ENCODE results near the gene BRWD1. TPM values are rescaled to one million over a fixed set of nuclear protein-coding genes. Genes with fewer than 3 reads are reported as not detected.

The BRWD1 gene
- total and polyA plus RNA-seq, 2 of the 13 experiments (the other 11 are each of a cell fraction or from before 2014, with no cell fraction given) = 13.9 to 28.0 TPM

DNA sequence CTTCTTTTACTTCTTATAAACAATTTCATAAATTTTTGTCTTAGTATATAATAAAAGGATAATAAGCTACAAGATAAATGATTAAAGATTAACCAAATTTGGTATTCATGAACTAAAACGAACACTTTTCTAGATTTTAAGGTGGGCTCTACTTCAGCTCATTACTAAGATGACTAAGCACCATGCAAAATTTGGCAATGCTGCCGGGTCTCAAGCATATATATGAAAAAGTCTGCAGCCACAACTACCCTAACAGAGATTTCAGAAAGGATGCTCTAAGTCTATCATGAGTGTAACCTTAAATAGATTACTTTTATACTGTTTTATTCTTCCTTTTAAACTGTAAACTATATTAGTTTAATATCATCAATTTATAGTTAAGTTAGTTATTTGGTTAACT, 47.8 kb downstream of the BRWD1 start:
- DNase-seq (ENCODE audit: low spot score) = no peak
- WGBS (ENCODE audit: low lambda C conversion rate) = 44% methylated on average over 2 of the region's 2 CpGs
- POLR2A ChIA-PET = no interaction called here
- Histone ChIP-seq H3K36me3 (replicated peaks in 1 of 2; ENCODE audit: control insufficient read depth in 1 of 2, insufficient read depth in 2 of 2, low read length in 2 of 2) (peaks cover 5 to 72% of the 10 kb centered on the region in 2 experiments), H3K4me3 (replicated peaks in 1 of 3; ENCODE audit: insufficient read depth in 1 of 3, low read depth in 2 of 3, low read length in 3 of 3) (no peak overlapping the region), H2AFZ (ENCODE audit: low read length) (no peak overlapping the region), H3K9me3 (ENCODE audit: low read length) (no peaks in the 10 kb centered on the region), H3K27me3 (ENCODE audit: control insufficient read depth in 1 of 2, insufficient read depth in 2 of 2, low read length in 2 of 2) (no peaks in the 10 kb centered on the region), H3K27ac (ENCODE audit: extremely low read length, insufficient read depth, low read length) (no peak overlapping the region), H3K4me2 (ENCODE audit: low read depth, low read length) (no peak overlapping the region), H4K20me1 (ENCODE audit: insufficient read depth, low read length) (no peaks in the 10 kb centered on the region), H3K79me2 (ENCODE audit: insufficient read depth, low read length) (peaks cover 1% of the 10 kb centered on the region), H3K4me1 (ENCODE audit: insufficient read depth, low read length) (no peaks in the 10 kb centered on the region), H3K9ac (ENCODE audit: insufficient read depth, low read depth, low read length) (no peak overlapping the region)
- no peak for FAIRE-seq
- TF ChIP-seq MIXL1 (CRISPR knock-in tag; IDR thresholded peaks at IDR 0.05) (no peak), SALL2 (CRISPR knock-in tag; IDR thresholded peaks at IDR 0.05) (no peak), ZNF567 (CRISPR knock-in tag; IDR thresholded peaks at IDR 0.05; ENCODE audit: borderline replicate concordance) (no peak)
- CTCF ChIA-PET (ENCODE audit: low intra/inter-chr PET ratio, low total read pairs) = no interaction called here
- BruUV-seq (replicated peaks) = no TSS peak
- intact Hi-C loops (cut with micrococcal nuclease; ENCODE audit: unreplicated experiment) = no loop called here
- no peak for ATAC-seq
- in situ Hi-C loops (cut with HindIII; ENCODE audit: extremely low pct_ligation_motif_present, low pct_unique_long_range_greater_than_20kb) = no loop called here

DNA sequence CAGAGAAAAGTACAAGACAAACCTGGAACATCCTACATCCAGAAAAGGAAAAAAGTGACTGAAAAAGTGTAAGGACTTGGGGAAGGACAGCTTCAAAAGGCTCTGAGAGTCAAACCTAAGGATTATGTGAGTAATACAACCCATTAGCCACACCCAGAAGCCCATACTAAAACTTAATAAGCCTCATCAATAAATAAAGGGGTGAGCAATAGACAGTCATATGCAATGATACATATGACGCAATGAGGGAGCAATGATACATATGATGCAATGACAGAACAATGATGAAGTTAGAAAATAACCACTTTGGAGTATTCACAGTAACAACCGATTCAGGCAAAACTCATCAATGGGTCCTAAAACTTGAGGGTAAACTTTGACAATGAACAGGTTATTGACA, 50.1 kb downstream of the BRWD1 start:
- Histone ChIP-seq H4K20me1 (ENCODE audit: insufficient read depth, low read length) (no peaks in the 10 kb centered on the region), H2AFZ (ENCODE audit: low read length) (no peak overlapping the region), H3K9me3 (ENCODE audit: low read length) (no peaks in the 10 kb centered on the region), H3K4me3 (replicated peaks in 1 of 3; ENCODE audit: insufficient read depth in 1 of 3, low read depth in 2 of 3, low read length in 3 of 3) (no peak overlapping the region), H3K79me2 (ENCODE audit: insufficient read depth, low read length) (peaks cover 2% of the 10 kb centered on the region), H3K4me2 (ENCODE audit: low read depth, low read length) (no peak overlapping the region), H3K9ac (ENCODE audit: insufficient read depth, low read depth, low read length) (no peak overlapping the region), H3K36me3 (replicated peaks in 1 of 2; ENCODE audit: control insufficient read depth in 1 of 2, insufficient read depth in 2 of 2, low read length in 2 of 2) (peaks cover 7 to 75% of the 10 kb centered on the region in 2 experiments), H3K27me3 (ENCODE audit: control insufficient read depth in 1 of 2, insufficient read depth in 2 of 2, low read length in 2 of 2) (no peaks in the 10 kb centered on the region), H3K4me1 (ENCODE audit: insufficient read depth, low read length) (no peaks in the 10 kb centered on the region), H3K27ac (ENCODE audit: extremely low read length, insufficient read depth, low read length) (no peak overlapping the region)
- 94% methylated on average over 2 of the region's 2 CpGs for WGBS (ENCODE audit: low lambda C conversion rate)
- no peak for DNase-seq (ENCODE audit: low spot score)
- POLR2A ChIA-PET = no interaction called here
- BruUV-seq (replicated peaks) = no TSS peak
- in situ Hi-C loops (cut with HindIII; ENCODE audit: extremely low pct_ligation_motif_present, low pct_unique_long_range_greater_than_20kb) = no loop called here
- intact Hi-C loops (cut with micrococcal nuclease; ENCODE audit: unreplicated experiment) = no loop called here
- CTCF ChIA-PET (ENCODE audit: low intra/inter-chr PET ratio, low total read pairs) = no interaction called here
- no peak for FAIRE-seq
- no peak for ATAC-seq
- TF ChIP-seq ZNF674 (CRISPR knock-in tag; IDR thresholded peaks at IDR 0.05; ENCODE audit: low read depth) (no peak), ZNF251 (CRISPR knock-in tag; IDR thresholded peaks at IDR 0.05) (no peak), ATF7 (IDR thresholded peaks at IDR 0.05) (peak; percentile 46; the same call in 1 of the 2 replicates), ATF7 (CRISPR knock-in tag; IDR thresholded peaks at IDR 0.05) (no peak), ZNF331 (CRISPR knock-in tag; IDR thresholded peaks at IDR 0.05) (no peak), ZNF160 (CRISPR knock-in tag; IDR thresholded peaks at IDR 0.05) (no peak), SYNCRIP (IDR thresholded peaks at IDR 0.05; ENCODE audit: insufficient read depth, low read depth, low read length) (no peak), PLRG1 (conservative IDR thresholded peaks at IDR 0.05) (no peak), ZFP37 (CRISPR knock-in tag; IDR thresholded peaks at IDR 0.05; ENCODE audit: borderline replicate concordance) (no peak), TCF7L2 (IDR thresholded peaks at IDR 0.05; ENCODE audit: low read depth, low read length) (no peak), ISL2 (CRISPR knock-in tag; IDR thresholded peaks at IDR 0.05) (no peak), PHF21A (CRISPR knock-in tag; IDR thresholded peaks at IDR 0.05) (no peak)
- TF ChIP-seq, protein P1, sequence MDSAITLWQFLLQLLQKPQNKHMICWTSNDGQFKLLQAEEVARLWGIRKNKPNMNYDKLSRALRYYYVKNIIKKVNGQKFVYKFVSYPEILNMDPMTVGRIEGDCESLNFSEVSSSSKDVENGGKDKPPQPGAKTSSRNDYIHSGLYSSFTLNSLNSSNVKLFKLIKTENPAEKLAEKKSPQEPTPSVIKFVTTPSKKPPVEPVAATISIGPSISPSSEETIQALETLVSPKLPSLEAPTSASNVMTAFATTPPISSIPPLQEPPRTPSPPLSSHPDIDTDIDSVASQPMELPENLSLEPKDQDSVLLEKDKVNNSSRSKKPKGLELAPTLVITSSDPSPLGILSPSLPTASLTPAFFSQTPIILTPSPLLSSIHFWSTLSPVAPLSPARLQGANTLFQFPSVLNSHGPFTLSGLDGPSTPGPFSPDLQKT (CRISPR knock-in tag; IDR thresholded peaks at IDR 0.05; ENCODE audit: borderline replicate concordance) = no peak
